ENCODE results near the gene DKK3. TPM values are rescaled to one million over a fixed set of nuclear protein-coding genes. Genes with fewer than 3 reads are reported as not detected.
A peak's percentile ranks its signal among the peaks of the same experiment; 100 is the strongest.

Gene DKK3
- total RNA-seq, 1 donor from 2014 or later: 307 TPM

DNA sequence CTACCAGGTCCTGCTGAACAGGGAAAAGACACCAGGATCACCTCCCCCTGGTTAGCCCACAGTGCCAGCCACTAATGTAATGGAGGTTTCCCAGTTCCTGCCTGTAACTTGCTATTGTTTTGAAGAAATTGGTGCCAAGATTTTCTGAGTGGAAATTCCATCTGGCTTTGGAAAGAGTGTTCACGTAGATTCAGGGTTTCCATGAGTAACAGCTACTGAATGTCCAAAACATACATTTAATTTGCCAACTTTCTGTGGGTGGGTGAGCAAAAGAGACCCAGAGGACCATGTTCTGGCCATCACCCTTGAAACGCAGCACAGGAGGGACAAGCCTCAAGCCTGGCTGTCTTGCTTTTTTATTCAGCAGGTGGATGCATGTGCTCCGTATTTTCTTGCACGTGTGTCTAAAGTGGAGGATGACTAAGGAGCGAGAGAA is 8.8 kb upstream of the DKK3 start:
- Histone ChIP-seq H3K4me3 (ENCODE audit: insufficient read depth, low read depth, low read length) (no peak overlapping the region), H3K27ac (ENCODE audit: low read depth, low read length) (peak overlapping the region; percentile 57), H3K4me1 (ENCODE audit: insufficient read depth, low read length) (peaks cover 25% of the 10 kb centered on the region), H3K79me2 (ENCODE audit: insufficient read depth, low read length) (no peaks in the 10 kb centered on the region), H4K20me1 (ENCODE audit: insufficient read depth, low read length) (no peaks in the 10 kb centered on the region), H3K4me2 (ENCODE audit: low read length) (peak overlapping the region; percentile 12), H3K27me3 (ENCODE audit: insufficient read depth, low read length) (no peaks in the 10 kb centered on the region), H3K9ac (ENCODE audit: low read length) (peak overlapping the region; percentile 9), H3K9me3 (ENCODE audit: insufficient read depth, low read depth, low read length) (no peaks in the 10 kb centered on the region), H2AFZ (ENCODE audit: low read depth, low read length) (no peak overlapping the region), H3K36me3 (ENCODE audit: insufficient read depth, low read length) (no peaks in the 10 kb centered on the region)
- peak; percentile 95 for DNase-seq (ENCODE audit: low read depth)
- Mint-ChIP-seq H3K4me1 (ENCODE audit: low read depth, unreplicated experiment) (peaks cover 23% of the 10 kb centered on the region), H3K36me3 (ENCODE audit: low read depth, unreplicated experiment) (no peaks in the 10 kb centered on the region), H3K4me3 (ENCODE audit: unreplicated experiment) (no peak overlapping the region), H3K27me3 (ENCODE audit: low read depth, unreplicated experiment) (no peaks in the 10 kb centered on the region), H3K27ac (ENCODE audit: unreplicated experiment) (peak overlapping the region; percentile 49), H3K9me3 (ENCODE audit: unreplicated experiment) (peaks cover 1% of the 10 kb centered on the region)
- TF ChIP-seq CTCF (IDR thresholded peaks at IDR 0.05; ENCODE audit: insufficient read depth, low read depth, low read length) (no peak), EZH2 (IDR thresholded peaks at IDR 0.05; ENCODE audit: insufficient read depth, low read length) (no peak)
- FAIRE-seq: peak; percentile 86

GRCh38 chr11:12016246-12016645 is 7.8 kb upstream of the DKK3 start:
- no peak overlapping the region for H3K9ac ChIP-seq (ENCODE audit: low read length)
- H3K27me3 ChIP-seq (ENCODE audit: insufficient read depth, low read length): no peaks in the 10 kb centered on the region
- H3K9me3 ChIP-seq (ENCODE audit: insufficient read depth, low read depth, low read length): no peaks in the 10 kb centered on the region
- TF ChIP-seq CTCF (IDR thresholded peaks at IDR 0.05; ENCODE audit: insufficient read depth, low read depth, low read length) (no peak), EZH2 (IDR thresholded peaks at IDR 0.05; ENCODE audit: insufficient read depth, low read length) (no peak)
- H2AFZ ChIP-seq (ENCODE audit: low read depth, low read length): no peak overlapping the region
- H4K20me1 ChIP-seq (ENCODE audit: insufficient read depth, low read length): no peaks in the 10 kb centered on the region
- no peak overlapping the region for H3K4me3 ChIP-seq (ENCODE audit: insufficient read depth, low read depth, low read length)
- no peak overlapping the region for H3K27ac ChIP-seq (ENCODE audit: low read depth, low read length)
- FAIRE-seq (no peak), DNase-seq (ENCODE audit: low read depth) (no peak)
- no peak overlapping the region for H3K4me3 Mint-ChIP-seq (ENCODE audit: unreplicated experiment)
- peaks cover 23% of the 10 kb centered on the region for H3K4me1 Mint-ChIP-seq (ENCODE audit: low read depth, unreplicated experiment)
- H3K27ac Mint-ChIP-seq (ENCODE audit: unreplicated experiment): no peak overlapping the region
- H3K79me2 ChIP-seq (ENCODE audit: insufficient read depth, low read length): no peaks in the 10 kb centered on the region
- no peaks in the 10 kb centered on the region for H3K9me3 Mint-ChIP-seq (ENCODE audit: unreplicated experiment)
- H3K4me1 ChIP-seq (ENCODE audit: insufficient read depth, low read length): peaks cover 25% of the 10 kb centered on the region
- H3K36me3 ChIP-seq (ENCODE audit: insufficient read depth, low read length): no peaks in the 10 kb centered on the region
- no peaks in the 10 kb centered on the region for H3K36me3 Mint-ChIP-seq (ENCODE audit: low read depth, unreplicated experiment)
- no peaks in the 10 kb centered on the region for H3K27me3 Mint-ChIP-seq (ENCODE audit: low read depth, unreplicated experiment)
- H3K4me2 ChIP-seq (ENCODE audit: low read length): no peak overlapping the region

DNA sequence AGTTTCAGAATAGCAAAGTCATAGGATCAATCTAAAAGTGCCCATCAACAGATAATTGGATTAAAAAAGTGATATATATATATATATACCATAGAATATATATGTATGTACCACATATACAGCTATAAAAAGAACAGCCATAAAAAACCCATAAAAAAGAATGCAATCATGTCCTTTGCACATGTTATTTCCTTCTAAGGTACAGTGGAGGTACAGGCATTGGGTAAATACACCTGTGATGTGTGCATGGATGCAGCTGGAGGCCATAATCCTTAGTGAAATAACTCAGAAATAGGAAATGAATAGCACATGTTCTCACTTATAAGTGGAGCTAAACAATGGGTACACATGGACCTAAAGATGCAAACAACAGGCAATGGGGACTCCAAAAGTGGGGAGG is 7.1 kb upstream of the DKK3 start:
- FAIRE-seq (no peak), DNase-seq (ENCODE audit: low read depth) (no peak)
- peaks cover 20% of the 10 kb centered on the region for H3K4me1 Mint-ChIP-seq (ENCODE audit: low read depth, unreplicated experiment)
- H3K36me3 Mint-ChIP-seq (ENCODE audit: low read depth, unreplicated experiment): peaks cover under 1% of the 10 kb centered on the region
- H3K27ac ChIP-seq (ENCODE audit: low read depth, low read length): no peak overlapping the region
- H3K36me3 ChIP-seq (ENCODE audit: insufficient read depth, low read length): no peaks in the 10 kb centered on the region
- H3K9ac ChIP-seq (ENCODE audit: low read length): no peak overlapping the region
- H3K4me2 ChIP-seq (ENCODE audit: low read length): no peak overlapping the region
- H3K9me3 Mint-ChIP-seq (ENCODE audit: unreplicated experiment): no peaks in the 10 kb centered on the region
- no peak overlapping the region for H3K4me3 Mint-ChIP-seq (ENCODE audit: unreplicated experiment)
- H4K20me1 ChIP-seq (ENCODE audit: insufficient read depth, low read length): no peaks in the 10 kb centered on the region
- peaks cover 25% of the 10 kb centered on the region for H3K4me1 ChIP-seq (ENCODE audit: insufficient read depth, low read length)
- no peak for TF ChIP-seq CTCF (IDR thresholded peaks at IDR 0.05; ENCODE audit: insufficient read depth, low read depth, low read length)
- TF ChIP-seq EZH2 (IDR thresholded peaks at IDR 0.05; ENCODE audit: insufficient read depth, low read length): no peak
- H3K79me2 ChIP-seq (ENCODE audit: insufficient read depth, low read length): no peaks in the 10 kb centered on the region
- H3K27ac Mint-ChIP-seq (ENCODE audit: unreplicated experiment): no peak overlapping the region
- no peak overlapping the region for H3K4me3 ChIP-seq (ENCODE audit: insufficient read depth, low read depth, low read length)
- H3K9me3 ChIP-seq (ENCODE audit: insufficient read depth, low read depth, low read length): no peaks in the 10 kb centered on the region
- no peaks in the 10 kb centered on the region for H3K27me3 ChIP-seq (ENCODE audit: insufficient read depth, low read length)
- no peaks in the 10 kb centered on the region for H3K27me3 Mint-ChIP-seq (ENCODE audit: low read depth, unreplicated experiment)
- no peak overlapping the region for H2AFZ ChIP-seq (ENCODE audit: low read depth, low read length)
